Astrocyte of the hippocampus (primary cell): Measurements from ENCODE around the gene ADCK2.
"Not testable (repeated sequence)": the region's sequence is repeated elsewhere in the genome, so short reads cannot be mapped to it uniquely, and the experiment has no call there.

Experiments
- DNase-seq: peaks from one replicate; pipeline ENCODE4 v3.0.0; 2011; ENCODE audit warnings: low read depth, low spot score

ADCK2 gene

DNA sequence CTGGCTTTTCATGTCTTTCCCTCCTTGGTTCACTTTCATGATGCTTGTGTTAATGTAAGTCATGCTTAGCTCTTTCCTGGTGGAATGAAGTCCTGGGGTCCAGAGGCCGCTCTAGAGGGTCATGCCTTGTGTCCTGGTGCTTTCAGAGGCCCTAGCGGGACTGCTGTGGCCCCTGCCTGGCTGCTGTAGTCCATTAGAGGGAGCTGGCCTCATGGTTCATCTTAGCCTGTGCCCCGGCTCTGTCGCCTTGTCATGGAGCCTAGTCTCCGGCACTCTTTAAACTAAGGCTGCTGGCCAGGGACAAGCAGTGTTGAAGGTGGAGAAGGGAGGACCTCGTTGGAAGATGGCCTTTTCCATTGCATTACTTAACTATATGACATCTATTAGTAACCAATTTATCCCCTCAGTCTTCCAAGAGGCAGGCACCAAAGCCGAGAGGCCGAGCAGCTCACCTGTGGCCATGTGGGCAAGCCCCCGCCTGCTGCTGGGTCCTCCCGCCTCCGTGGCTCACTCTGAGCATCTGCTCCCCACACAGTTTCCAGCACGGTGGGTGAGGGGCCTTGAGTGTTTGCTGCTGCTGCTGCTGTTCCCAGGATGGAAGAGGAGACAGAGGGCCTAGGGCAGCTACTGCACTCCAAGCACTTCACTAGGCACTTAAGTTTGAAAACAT, 18.8 kb downstream of the ADCK2 start:
- DNase-seq = no peak

DNA sequence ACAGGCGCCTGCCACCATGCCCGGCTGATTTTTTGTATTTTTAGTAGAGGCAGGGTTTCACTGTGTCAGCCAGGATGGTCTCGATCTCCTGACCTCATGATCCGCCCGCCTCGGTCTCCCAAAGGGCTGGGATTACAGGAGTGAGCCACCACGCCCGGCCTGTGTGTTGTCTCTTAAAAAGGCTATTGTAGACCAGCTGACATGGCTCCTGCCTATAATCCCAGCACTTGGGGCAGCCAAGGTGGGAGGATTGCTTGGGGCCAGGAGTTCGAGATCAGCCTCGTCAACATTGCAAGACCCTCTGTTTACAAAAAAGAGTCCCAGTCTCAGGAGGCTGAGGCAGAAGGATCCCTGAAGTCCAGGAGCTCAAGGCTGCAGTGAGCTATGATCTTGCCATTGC, 21.1 kb downstream of the ADCK2 start:
- not testable (repeated sequence) for DNase-seq

GRCh38 chr7:140694592-140694991, 21.8 kb downstream of the ADCK2 start:
- no peak for DNase-seq

GRCh38 chr7:140695381-140695780, 22.6 kb downstream of the ADCK2 start:
- DNase-seq = no peak

GRCh38 chr7:140696024-140696679, 23.4 kb downstream of the ADCK2 start:
- DNase-seq = peak; percentile 98

DNA sequence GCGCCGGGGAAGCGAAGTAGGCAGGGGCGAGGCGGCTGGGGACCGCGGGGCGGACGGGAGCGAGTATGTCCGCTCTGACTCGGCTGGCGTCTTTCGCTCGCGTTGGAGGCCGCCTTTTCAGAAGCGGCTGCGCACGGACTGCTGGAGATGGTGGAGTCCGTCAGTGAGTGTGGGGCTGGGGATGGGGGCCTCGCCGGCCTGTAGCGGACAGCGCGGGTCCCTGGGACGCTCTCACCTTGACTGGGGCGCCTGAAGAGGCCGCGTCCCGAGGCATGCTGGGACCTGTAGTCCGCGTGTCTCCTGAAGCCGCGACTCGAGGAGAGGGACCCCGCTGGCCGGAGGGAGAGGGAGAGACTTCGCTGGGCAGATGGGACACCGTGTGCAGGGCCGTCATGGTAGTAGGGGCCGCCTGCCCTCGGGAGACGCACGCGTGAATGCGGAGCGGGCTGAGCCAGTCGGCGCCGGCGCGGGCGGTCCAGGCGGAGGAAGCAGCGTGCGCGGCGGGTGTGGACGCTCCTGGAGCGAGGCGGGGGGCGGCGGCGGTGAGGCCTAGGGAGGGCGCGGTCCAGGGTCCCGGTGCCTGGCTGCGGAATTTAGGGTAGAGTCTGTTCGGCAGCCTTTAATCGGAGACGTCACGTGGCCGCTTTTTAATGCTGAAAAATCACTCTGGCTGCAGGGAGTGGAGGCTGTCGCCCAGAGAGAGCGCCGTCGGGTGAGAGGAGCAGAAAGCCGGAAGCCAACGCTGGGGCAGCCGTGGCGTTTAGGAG, 24.1 kb downstream of the ADCK2 start, which contains the start of gene NDUFB2:
NDUFB2 (plus strand) TSS at position 29 of the 767 bp plus-strand sequence; CDS start at position 66, 37 bp downstream.
- peak; percentile 94 for DNase-seq

DNA sequence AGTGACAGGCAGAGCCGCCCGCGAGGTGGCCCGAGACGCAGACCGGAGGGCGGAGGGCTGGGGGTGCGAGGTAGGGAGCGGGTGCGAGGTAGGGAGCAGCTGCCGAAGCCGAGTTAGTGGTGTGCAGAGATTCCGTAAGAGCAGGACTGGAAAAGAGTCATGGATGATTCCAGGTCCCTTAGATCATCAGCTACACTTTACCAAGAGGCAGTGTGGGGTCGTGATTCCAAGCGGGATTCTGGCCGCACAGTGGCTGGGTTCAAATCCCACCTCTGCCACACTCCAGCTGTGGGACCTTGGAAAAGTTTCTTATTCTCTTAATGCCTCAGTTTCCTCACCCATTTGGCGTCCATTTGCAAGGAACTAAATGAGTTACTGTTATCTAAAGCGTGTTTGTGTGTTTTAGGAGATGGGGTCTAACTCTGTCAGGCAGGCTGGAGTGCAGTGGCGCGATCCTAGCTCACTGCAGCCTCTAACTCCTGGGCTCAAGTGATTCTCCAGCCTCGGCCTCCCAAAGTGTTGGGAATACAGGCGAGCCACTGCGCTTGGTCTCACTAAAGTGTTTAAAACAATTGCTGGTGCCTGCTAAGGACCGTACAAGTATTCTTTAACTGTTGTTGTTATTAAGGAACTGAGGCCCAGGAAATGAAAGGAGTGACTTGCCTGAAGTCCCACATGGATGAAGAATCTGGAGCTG, 24.9 kb downstream of the ADCK2 start:
- no peak for DNase-seq

DNA sequence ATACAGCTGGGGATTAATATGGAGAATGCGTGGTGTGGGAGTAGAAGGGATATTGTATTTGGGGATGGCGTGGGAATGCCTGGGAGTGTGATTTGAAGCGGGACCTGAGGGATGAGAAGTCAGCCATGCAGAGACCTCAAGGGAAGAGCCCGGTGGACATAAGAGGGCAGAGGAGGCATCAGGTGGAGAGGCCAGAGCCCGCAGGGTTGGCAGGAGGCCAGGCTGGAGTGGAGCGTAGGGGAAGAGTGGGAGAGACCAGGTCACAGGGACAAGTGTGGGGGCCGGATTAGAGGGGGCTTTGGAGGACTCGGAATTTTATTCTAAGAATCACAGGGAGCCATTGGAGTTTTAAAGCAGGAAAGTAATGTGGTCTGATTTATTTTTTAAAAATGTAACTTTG, 25.7 kb downstream of the ADCK2 start:
- DNase-seq = no peak

GRCh38 chr7:140702774-140703173, 30.0 kb downstream of the ADCK2 start:
- no peak for DNase-seq

DNA sequence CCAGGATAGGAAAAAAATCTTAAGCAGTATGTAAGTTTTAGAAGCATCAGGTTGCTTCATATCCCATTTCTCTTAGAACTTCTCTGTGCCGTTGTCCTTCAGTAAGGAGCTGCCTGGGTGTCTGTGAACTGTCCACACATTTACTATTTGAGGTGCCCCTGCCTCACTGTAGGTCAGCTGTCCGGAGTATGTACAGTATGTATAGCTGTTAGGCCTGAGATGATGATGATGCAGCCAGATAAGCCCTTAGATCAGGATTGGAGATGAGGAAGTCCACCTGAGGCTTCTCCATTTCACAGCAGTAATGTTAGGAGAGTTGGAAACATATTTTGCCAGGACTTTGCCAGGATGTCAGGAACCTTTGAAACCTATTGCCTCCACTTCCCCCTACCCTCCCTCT, 31.5 kb downstream of the ADCK2 start:
- no peak for DNase-seq

GRCh38 chr7:140707132-140707531, 34.4 kb downstream of the ADCK2 start:
- DNase-seq = no peak

DNA sequence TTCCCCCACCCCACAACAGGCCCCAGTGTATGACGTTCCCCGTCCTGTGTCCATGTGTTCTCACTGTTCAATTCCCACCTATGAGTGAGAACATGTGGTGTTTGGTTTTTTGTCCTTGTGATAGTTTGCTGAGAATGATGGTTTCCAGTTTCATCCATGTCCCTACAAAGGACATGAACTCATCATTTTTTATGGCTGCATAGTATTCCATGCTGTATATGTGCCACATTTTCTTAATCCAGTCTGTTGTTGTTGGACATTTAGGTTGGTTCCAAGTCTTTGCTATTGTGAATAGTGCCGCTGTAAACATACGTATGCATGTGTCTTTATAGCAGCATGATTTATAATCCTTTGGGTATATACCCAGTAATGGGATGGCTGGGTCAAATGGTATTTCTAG, 36.0 kb downstream of the ADCK2 start:
- DNase-seq = not testable (repeated sequence)

DNA sequence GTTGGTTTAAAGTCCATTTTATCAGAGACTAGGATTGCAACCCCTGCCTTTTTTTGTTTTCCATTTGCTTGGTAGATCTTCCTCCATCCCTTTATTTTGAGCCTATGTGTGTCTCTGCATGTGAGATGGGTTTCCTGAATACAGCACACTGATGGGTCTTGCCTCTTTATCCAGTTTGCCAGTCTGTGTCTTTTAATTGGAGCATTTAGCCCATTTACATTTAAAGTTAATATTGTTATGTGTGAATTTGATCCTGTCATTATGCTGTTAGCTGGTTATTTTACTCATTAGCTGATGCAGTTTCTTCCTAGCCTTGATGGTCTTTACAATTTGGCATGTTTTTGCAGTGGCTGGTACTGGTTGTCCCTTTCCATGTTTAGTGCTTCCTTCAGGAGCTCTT, 39.6 kb downstream of the ADCK2 start:
- not testable (repeated sequence) for DNase-seq

- DNase-seq = no peak
Measured at GRCh38 chr7:140714331-140715040, 41.7 kb downstream of the ADCK2 start.

DNA sequence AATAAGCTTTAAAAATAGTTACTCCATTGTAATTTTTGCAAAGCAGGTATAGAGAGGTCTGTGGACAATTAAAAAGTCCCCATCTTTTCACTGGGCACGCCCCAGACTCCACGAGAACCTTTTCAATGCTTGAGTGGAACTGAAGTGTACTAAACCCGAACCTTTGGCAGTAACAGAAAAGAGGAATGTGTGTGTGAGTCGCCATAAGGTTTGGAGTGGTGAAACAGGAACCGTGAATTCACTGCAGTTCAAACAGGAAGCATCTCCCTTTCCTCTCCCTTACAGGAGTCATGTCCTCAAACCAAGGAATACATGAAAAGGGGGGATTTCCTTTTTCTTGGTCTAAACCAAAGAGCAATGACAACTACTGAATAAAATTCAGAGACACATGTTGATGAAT, 47.0 kb downstream of the ADCK2 start:
- peak; percentile 18 for DNase-seq

DNA sequence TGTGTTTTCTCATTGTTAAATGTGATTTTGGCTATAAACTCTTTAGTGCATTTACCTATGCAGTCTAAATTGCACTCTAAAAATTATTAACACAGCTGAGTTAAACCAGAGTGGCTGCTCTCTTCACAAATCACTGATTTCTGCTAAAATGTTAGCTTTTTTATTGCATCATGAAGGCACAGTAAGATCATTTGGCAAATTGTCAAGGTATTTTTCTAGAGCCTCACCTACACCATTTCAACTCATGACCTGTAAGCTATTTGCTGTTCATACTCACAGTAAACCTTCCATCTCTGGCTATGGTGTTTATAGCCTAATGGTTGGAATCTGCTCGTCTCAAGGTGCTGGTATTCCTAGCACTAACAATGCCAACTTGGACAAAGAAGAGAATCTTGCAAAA, 49.5 kb downstream of the ADCK2 start:
- no peak for DNase-seq

DNA sequence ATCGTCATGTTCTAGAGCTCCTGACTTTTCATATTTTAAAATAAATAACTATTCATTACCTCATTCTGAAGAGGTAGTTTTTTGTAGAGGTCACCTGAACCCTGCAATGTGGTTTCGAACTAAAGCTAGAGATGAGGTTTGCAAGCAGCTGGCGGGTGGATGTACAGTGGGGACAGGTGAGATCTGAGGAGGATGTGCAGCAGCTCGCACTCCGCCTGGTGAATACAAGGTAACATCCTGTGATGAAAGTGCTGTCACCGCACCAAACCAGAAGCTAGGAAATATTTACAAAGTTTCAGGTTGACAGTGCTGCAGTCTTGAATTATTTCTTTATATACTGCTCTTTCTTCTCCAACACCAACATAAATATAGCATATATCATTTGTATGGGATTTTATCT, 50.3 kb downstream of the ADCK2 start:
- no peak for DNase-seq

DNA sequence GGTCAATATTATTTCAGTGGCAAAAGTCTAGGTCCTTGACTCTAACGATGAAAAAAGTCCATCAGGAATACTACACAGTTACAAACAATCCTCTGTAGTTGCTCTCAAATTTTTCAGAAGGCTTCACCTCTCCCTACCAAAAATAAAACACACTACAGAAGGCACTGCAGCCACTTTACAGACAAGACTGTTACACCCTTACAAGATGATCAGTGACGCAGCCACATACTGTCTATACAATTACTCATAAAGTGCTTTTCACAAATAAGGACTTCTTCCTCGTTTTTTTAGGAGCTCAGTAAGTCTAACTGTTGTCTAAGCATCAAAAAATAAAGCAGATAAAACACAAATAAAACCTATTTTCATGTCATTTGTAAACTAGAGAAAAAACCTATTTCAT, 50.8 kb downstream of the ADCK2 start:
- DNase-seq = no peak

DNA sequence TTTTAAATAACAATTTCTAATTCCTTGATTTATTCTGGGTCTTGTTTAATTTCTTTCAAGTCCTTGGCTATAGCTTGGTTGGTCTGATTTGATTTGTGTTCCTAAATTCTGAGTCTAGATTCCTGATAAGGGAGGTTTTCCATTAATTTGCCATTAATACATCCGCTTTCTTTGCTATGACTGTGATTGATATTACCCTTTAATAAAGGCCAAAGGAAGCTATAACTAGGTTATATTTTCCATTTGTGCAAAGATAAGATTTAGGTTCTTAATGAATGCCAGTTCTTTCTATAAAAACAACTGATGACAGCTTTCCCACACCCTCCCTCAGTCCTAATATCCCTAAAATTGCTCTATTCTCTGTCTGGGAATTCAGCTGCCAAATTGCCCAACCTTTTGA, 52.0 kb downstream of the ADCK2 start:
- no peak for DNase-seq

- DNase-seq = peak; percentile 22
Measured at GRCh38 chr7:140726281-140726680, 53.5 kb downstream of the ADCK2 start.

- no peak for DNase-seq
Measured at GRCh38 chr7:140732416-140732815, 59.7 kb downstream of the ADCK2 start.
